Mesenchymal stem cell (in vitro differentiated cells and primary cell): ENCODE measurements around the gene TBC1D10A.
A peak's percentile ranks its signal among the peaks of the same experiment; 100 is the strongest.

ENCODE experiments used
- DNase-seq: peaks from one replicate; pipeline ENCODE4 v3.0.0-alpha.2; 2013
- H2AFZ ChIP-seq: one replicate; pipeline ENCODE4 v1.6.1; 2013; ENCODE audit warnings: low read depth, mild to moderate bottlenecking, control low read depth, inconsistent platforms, low read length, moderate library complexity
- H2AK5ac ChIP-seq: 2 replicates; pipeline ENCODE4 v1.6.1; 2013; ENCODE audit warnings: low read length, moderate library complexity, mild to moderate bottlenecking, inconsistent platforms; ENCODE audit not compliant: severe bottlenecking
- H2BK120ac ChIP-seq: one replicate; pipeline ENCODE4 v1.6.1; 2013; ENCODE audit warnings: low read depth, mild to moderate bottlenecking, inconsistent platforms, low read length, moderate library complexity
- H2BK12ac ChIP-seq, 2 experiments: one replicate each; pipeline ENCODE4 v1.6.1; 2013; ENCODE audit warnings: inconsistent platforms in 2 of 2, low read length in 2 of 2, mild to moderate bottlenecking in 2 of 2, moderate library complexity in 2 of 2, control low read depth in 1 of 2
- H2BK15ac ChIP-seq: one replicate; pipeline ENCODE4 v1.6.1; 2013; ENCODE audit warnings: mild to moderate bottlenecking, low read depth, inconsistent platforms; ENCODE audit not compliant: poor library complexity, severe bottlenecking
- H2BK5ac ChIP-seq: 2 replicates; pipeline ENCODE4 v1.6.1; 2013; ENCODE audit warnings: low read depth, mild to moderate bottlenecking, low read length, control low read depth, inconsistent platforms; ENCODE audit not compliant: poor library complexity, severe bottlenecking
- H3K14ac ChIP-seq, 2 experiments: one replicate each; pipeline ENCODE4 v1.6.1; 2013; ENCODE audit warnings: inconsistent platforms in 2 of 2, low read length in 2 of 2, control low read depth in 1 of 2, mild to moderate bottlenecking in 1 of 2, moderate library complexity in 1 of 2
- H3K18ac ChIP-seq, 2 experiments: one replicate each; pipeline ENCODE4 v1.6.1; 2013; ENCODE audit warnings: inconsistent platforms in 2 of 2, low read length in 2 of 2, control low read depth in 1 of 2, low read depth in 1 of 2, mild to moderate bottlenecking in 1 of 2
- H3K23ac ChIP-seq, 2 experiments: one replicate each; pipeline ENCODE4 v1.6.1; 2013; ENCODE audit warnings: inconsistent platforms in 2 of 2, low read length in 2 of 2, mild to moderate bottlenecking in 2 of 2, moderate library complexity in 2 of 2, control low read depth in 1 of 2
- H3K27ac ChIP-seq: 2 replicates; pipeline ENCODE4 v1.5.1; 2013; ENCODE audit warnings: mild to moderate bottlenecking, moderate library complexity, low read length, control low read depth, inconsistent platforms; ENCODE audit not compliant: poor library complexity, severe bottlenecking
- H3K27me3 ChIP-seq, 2 experiments: 2 replicates each; pipeline versions ENCODE4 v1.6.1 to v1.7.0; 2013; ENCODE audit warnings: low read length in 2 of 2, mild to moderate bottlenecking in 2 of 2, moderate library complexity in 2 of 2, control low read depth in 1 of 2, inconsistent platforms in 1 of 2; ENCODE audit not compliant: control insufficient read depth in 1 of 2, insufficient read depth in 1 of 2
- H3K36me3 ChIP-seq, 2 experiments: 2 replicates each; pipeline versions ENCODE4 v1.6.1 to v1.7.0; 2013; ENCODE audit warnings: low read length in 2 of 2, control low read depth in 1 of 2, inconsistent platforms in 1 of 2, low read depth in 1 of 2, mild to moderate bottlenecking in 1 of 2; ENCODE audit not compliant: insufficient read depth in 2 of 2, control insufficient read depth in 1 of 2
- H3K4ac ChIP-seq, 2 experiments: one replicate each; pipeline ENCODE4 v1.6.1; 2013; ENCODE audit warnings: inconsistent platforms in 2 of 2, low read length in 2 of 2, mild to moderate bottlenecking in 2 of 2, moderate library complexity in 2 of 2, control low read depth in 1 of 2, low read depth in 1 of 2
- H3K4me1 ChIP-seq: 2 replicates; pipeline ENCODE4 v1.6.1; 2013; ENCODE audit warnings: low read depth, low read length, control low read depth; ENCODE audit not compliant: control insufficient read depth, insufficient read depth
- H3K4me2 ChIP-seq: 2 replicates; pipeline ENCODE4 v1.6.1; 2013; ENCODE audit warnings: low read length, mild to moderate bottlenecking, inconsistent platforms; ENCODE audit not compliant: poor library complexity, severe bottlenecking
- H3K4me3 ChIP-seq, 2 experiments: 2 replicates each; pipeline versions ENCODE4 v1.5.1 to v1.7.0; 2013; ENCODE audit warnings: low read length in 2 of 2, mild to moderate bottlenecking in 2 of 2, control low read depth in 1 of 2, low read depth in 1 of 2; ENCODE audit not compliant: insufficient read depth in 1 of 2
- H3K79me1 ChIP-seq: replicated peaks from 2 replicates; pipeline ENCODE4 v1.6.1; 2013; ENCODE audit warnings: mild to moderate bottlenecking, control low read depth, low read length, inconsistent platforms; ENCODE audit not compliant: poor library complexity, severe bottlenecking
- H3K9ac ChIP-seq: 2 replicates; pipeline ENCODE4 v1.7.0; 2013; ENCODE audit warnings: mild to moderate bottlenecking, low read length, moderate library complexity
- H3K9me3 ChIP-seq: 2 replicates; pipeline ENCODE4 v1.7.0; 2013; ENCODE audit warnings: mild to moderate bottlenecking, low read length; ENCODE audit not compliant: control insufficient read depth
- H4K8ac ChIP-seq: one replicate; pipeline ENCODE4 v1.6.1; 2013; ENCODE audit warnings: inconsistent platforms, mild to moderate bottlenecking, low read length, moderate library complexity
- H4K91ac ChIP-seq: one replicate; pipeline ENCODE4 v1.6.1; 2013; ENCODE audit warnings: mild to moderate bottlenecking, low read length, inconsistent platforms
- WGBS: methylation state at CpG from one replicate; pipeline ENCODE4 v1.1.7; 2013; ENCODE audit warnings: mixed read lengths; 5-methylcytosine and 5-hydroxymethylcytosine counted together

TBC1D10A gene

DNA sequence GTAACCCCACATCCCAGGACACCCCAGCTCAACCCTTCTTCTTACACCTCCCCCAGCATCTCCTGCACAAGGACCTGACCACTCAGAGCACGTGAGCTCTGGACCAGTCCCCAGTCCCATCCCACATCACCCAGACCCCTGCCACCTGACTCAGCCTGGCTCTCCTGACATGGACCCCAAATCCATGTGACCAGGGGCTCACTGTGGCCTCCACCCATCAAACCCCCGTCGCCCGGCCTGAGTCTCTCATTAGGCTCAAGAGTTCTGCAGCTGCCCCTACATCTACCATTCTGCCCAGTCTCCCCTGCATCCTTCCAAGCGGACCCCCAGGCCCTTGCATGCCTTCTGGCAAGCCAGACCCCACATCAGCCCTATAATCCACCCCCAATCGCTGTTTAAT lies 78.3 kb downstream of the TBC1D10A start:
- no peaks in the 10 kb centered on the region for H3K9me3 ChIP-seq
- H2BK15ac ChIP-seq, result no peak overlapping the region
- H3K27me3 ChIP-seq, result no peaks in the 10 kb centered on the region
- H3K4me1 ChIP-seq, result peaks cover 77% of the 10 kb centered on the region
- H3K14ac ChIP-seq, result no peak overlapping the region
- H3K79me1 ChIP-seq, result no peaks in the 10 kb centered on the region
- WGBS, result 91% methylated on average over 6 of the region's 6 CpGs
- H4K91ac ChIP-seq, result no peak overlapping the region
- DNase-seq, result no peak
- H3K36me3 ChIP-seq, result peaks cover 8 to 17% of the 10 kb centered on the region in 2 experiments
- no peak overlapping the region for H2AFZ ChIP-seq
- H3K4ac ChIP-seq, result no peak overlapping the region
- no peak overlapping the region for H3K4me2 ChIP-seq
- H4K8ac ChIP-seq, result no peak overlapping the region
- no peak overlapping the region for H3K18ac ChIP-seq
- no peak overlapping the region for H3K23ac ChIP-seq
- peak overlapping the region in 1 of 2 experiments; percentile 63 for H3K4me3 ChIP-seq
- H2BK5ac ChIP-seq, result no peak overlapping the region
- peak overlapping the region; percentile 90 for H2AK5ac ChIP-seq
- peak overlapping the region; percentile 98 for H3K27ac ChIP-seq
- H2BK120ac ChIP-seq, result no peak overlapping the region
- H2BK12ac ChIP-seq, result peak overlapping the region in 1 of 2 experiments; percentile 79
- H3K9ac ChIP-seq, result peak overlapping the region; percentile 60

GRCh38 chr22:30247974-30248373 lies 78.8 kb downstream of the TBC1D10A start:
- Histone ChIP-seq H2BK12ac (peak overlapping the region in 1 of 2 experiments; percentile 76), H3K36me3 (peaks cover 12 to 22% of the 10 kb centered on the region in 2 experiments), H2AFZ (no peak overlapping the region), H3K4me1 (peaks cover 78% of the 10 kb centered on the region), H2BK120ac (no peak overlapping the region), H3K27ac (peak overlapping the region; percentile 98), H3K9ac (peak overlapping the region; percentile 60), H4K91ac (no peak overlapping the region), H3K14ac (peak overlapping the region in 1 of 2 experiments; percentile 75), H2BK15ac (no peak overlapping the region), H3K18ac (no peak overlapping the region), H3K79me1 (no peaks in the 10 kb centered on the region), H2AK5ac (peak overlapping the region; percentile 90), H3K27me3 (no peaks in the 10 kb centered on the region), H3K4me2 (peak overlapping the region; percentile 20), H3K4ac (no peak overlapping the region), H3K9me3 (no peaks in the 10 kb centered on the region), H3K4me3 (peak overlapping the region in 1 of 2 experiments; percentile 63), H4K8ac (no peak overlapping the region), H2BK5ac (peak overlapping the region; percentile 92), H3K23ac (no peak overlapping the region)
- no peak for DNase-seq
- whole genome bisulfite sequencing, result 95% methylated on average over 12 of the region's 12 CpGs

GRCh38 chr22:30247561-30247960 lies 79.2 kb downstream of the TBC1D10A start:
- H3K36me3 ChIP-seq, result peaks cover 16 to 26% of the 10 kb centered on the region in 2 experiments
- H2AK5ac ChIP-seq, result peak overlapping the region; percentile 27
- WGBS, result 86% methylated on average over 9 of the region's 11 CpGs

GRCh38 chr22:30246814-30247376 lies 79.8 kb downstream of the TBC1D10A start:
- H3K27me3 ChIP-seq, result no peaks in the 10 kb centered on the region
- WGBS, result 45% methylated on average over 15 of the region's 15 CpGs

More at GRCh38 chr22:30247561-30247960, 79.2 kb downstream of the TBC1D10A start:
- Histone ChIP-seq H3K4me1 (peaks cover 77% of the 10 kb centered on the region), H3K14ac (no peak overlapping the region), H2BK120ac (no peak overlapping the region), H3K4me3 (peak overlapping the region in 1 of 2 experiments; percentile 86), H3K9me3 (no peaks in the 10 kb centered on the region), H3K79me1 (no peaks in the 10 kb centered on the region), H3K27me3 (no peaks in the 10 kb centered on the region), H2BK5ac (peak overlapping the region; percentile 92), H4K91ac (no peak overlapping the region), H3K9ac (peak overlapping the region; percentile 92), H2BK12ac (no peak overlapping the region), H2BK15ac (no peak overlapping the region), H4K8ac (no peak overlapping the region), H3K23ac (no peak overlapping the region), H3K18ac (no peak overlapping the region), H3K27ac (peak overlapping the region; percentile 98), H3K4ac (no peak overlapping the region), H3K4me2 (peak overlapping the region; percentile 69), H2AFZ (no peak overlapping the region)
- no peak for DNase-seq

More at GRCh38 chr22:30246814-30247376, 79.8 kb downstream of the TBC1D10A start:
- H3K4me2 ChIP-seq, result peak overlapping the region; percentile 69
- peak overlapping the region; percentile 41 for H4K8ac ChIP-seq
- no peak overlapping the region for H2AFZ ChIP-seq
- peak overlapping the region; percentile 64 to 86 for H3K4me3 ChIP-seq
- H2BK5ac ChIP-seq, result peak overlapping the region; percentile 95
- peak overlapping the region; percentile 92 for H3K9ac ChIP-seq
- H2AK5ac ChIP-seq, result peak overlapping the region; percentile 27
- H3K23ac ChIP-seq, result no peak overlapping the region
- peak overlapping the region; percentile 98 for H3K27ac ChIP-seq
- peak overlapping the region; percentile 50 for H2BK15ac ChIP-seq
- H3K36me3 ChIP-seq, result peaks cover 18 to 32% of the 10 kb centered on the region in 2 experiments
- no peak for DNase-seq
- no peaks in the 10 kb centered on the region for H3K9me3 ChIP-seq
- H3K18ac ChIP-seq, result peak overlapping the region in 1 of 2 experiments; percentile 58
- peak overlapping the region in 1 of 2 experiments; percentile 84 for H2BK12ac ChIP-seq
- H2BK120ac ChIP-seq, result no peak overlapping the region
- no peak overlapping the region for H3K14ac ChIP-seq
- peak overlapping the region; percentile 30 for H4K91ac ChIP-seq
- no peaks in the 10 kb centered on the region for H3K79me1 ChIP-seq
- peak overlapping the region; percentile 16 to 74 for H3K4ac ChIP-seq
- peaks cover 77% of the 10 kb centered on the region for H3K4me1 ChIP-seq
